HL-60 (cell line): ENCODE measurements around the gene ARHGAP45.

Experiments
- DNase-seq, 2 experiments: peaks; one replicate each; pipeline ENCODE4 v3.0.0-alpha.2; 2010 to 2020; ENCODE audit warnings: low read depth in 1 of 2, low spot score in 1 of 2
- H3K27ac ChIP-seq: fragments of 250-450 bp; sonication (Bioruptor Pico); replicated peaks from 2 replicates; pipeline ENCODE4 v1.5.1; 2020; ENCODE audit warnings: mild to moderate bottlenecking, moderate library complexity
- H3K27me3 ChIP-seq: fragments of 250-450 bp; sonication (Bioruptor Pico); 2 replicates; pipeline ENCODE4 v1.5.1; 2021; ENCODE audit warnings: mild to moderate bottlenecking, moderate library complexity; ENCODE audit not compliant: insufficient read depth, poor library complexity, severe bottlenecking
- H3K4me3 ChIP-seq: replicated peaks from 2 replicates; pipeline ENCODE4 v1.5.1; 2011; ENCODE audit warnings: mild to moderate bottlenecking, control low read depth, low read length; ENCODE audit not compliant: insufficient read depth
- CTCF ChIP-seq: IDR thresholded peaks from one replicate; pipeline ENCODE4 v1.5.1; 2011; ENCODE audit warnings: low read length, control low read depth, inconsistent platforms; ENCODE audit not compliant: insufficient read depth
- GABPA ChIP-seq: IDR thresholded peaks from 2 replicates; pipeline ENCODE4 v1.6.1; 2012; ENCODE audit warnings: low read depth
- POLR2AphosphoS5 ChIP-seq: IDR thresholded peaks from 2 replicates; pipeline ENCODE4 v1.6.1; 2012; ENCODE audit warnings: low read depth
- REST ChIP-seq: IDR thresholded peaks from 2 replicates; pipeline ENCODE4 v1.6.1; 2012; ENCODE audit warnings: low read depth; ENCODE audit not compliant: insufficient replicate concordance
- SPI1 ChIP-seq: IDR thresholded peaks from 2 replicates; pipeline ENCODE4 v1.6.1; 2012; ENCODE audit warnings: low read depth, mild to moderate bottlenecking, borderline replicate concordance

Gene ARHGAP45

GRCh38 chr19:1123885-1124677 is 57.1 kb downstream of the ARHGAP45 start:
- Histone ChIP-seq H3K27me3 (no peaks in the 10 kb centered on the region), H3K4me3 (no peak overlapping the region), H3K27ac (no peak overlapping the region)
- no peak for DNase-seq
- TF ChIP-seq SPI1 (no peak), REST (no peak), CTCF (no peak), GABPA (no peak), POLR2AphosphoS5 (no peak)

- DNase-seq = no peak
- no peak overlapping the region for H3K27ac ChIP-seq
- H3K4me3 ChIP-seq = no peak overlapping the region
- TF ChIP-seq CTCF = no peak
- no peak for TF ChIP-seq REST
- H3K27me3 ChIP-seq = no peaks in the 10 kb centered on the region
Observed at GRCh38 chr19:1125601-1126467, 58.9 kb downstream of the ARHGAP45 start.

- no peak for DNase-seq
- no peak for TF ChIP-seq CTCF
- TF ChIP-seq REST = no peak
- no peak for TF ChIP-seq GABPA
- TF ChIP-seq POLR2AphosphoS5 = no peak
- no peak for TF ChIP-seq SPI1
- no peak overlapping the region for H3K27ac ChIP-seq
Observed at GRCh38 chr19:1126984-1127760, 60.2 kb downstream of the ARHGAP45 start.

More at GRCh38 chr19:1126984-1127760, 60.2 kb downstream of the ARHGAP45 start:
- no peak overlapping the region for H3K4me3 ChIP-seq
- no peaks in the 10 kb centered on the region for H3K27me3 ChIP-seq
